Type B pancreatic cell (in vitro differentiated cells): ENCODE results near the gene CLN5. TPM values are rescaled to one million over a fixed set of nuclear protein-coding genes. Genes with fewer than 3 reads are reported as not detected.

Experiments used
- DNase-seq: peaks from one replicate; pipeline ENCODE4 v3.0.0; 2021; ENCODE audit warnings: mixed read lengths; ENCODE audit not compliant: unreplicated experiment; ENCODE audit errors: extremely low spot score
- H3K27ac Mint-ChIP-seq: 2 replicates; pipeline ENCODE4 v1.8.0; 2021; ENCODE audit warnings: mild to moderate bottlenecking, mixed read lengths
- H3K27me3 Mint-ChIP-seq: 2 replicates; pipeline ENCODE4 v1.8.0; 2021; ENCODE audit warnings: mixed read lengths
- H3K36me3 Mint-ChIP-seq: 2 replicates; pipeline ENCODE4 v1.8.0; 2021; ENCODE audit warnings: mixed read lengths
- H3K4me1 Mint-ChIP-seq: one replicate; pipeline ENCODE4 v1.8.0; 2021; ENCODE audit warnings: mixed read lengths; ENCODE audit not compliant: unreplicated experiment
- H3K4me3 Mint-ChIP-seq: 2 replicates; pipeline ENCODE4 v1.8.0; 2021; ENCODE audit warnings: mild to moderate bottlenecking, mixed read lengths
- H3K9me3 Mint-ChIP-seq: 2 replicates; pipeline ENCODE4 v1.8.0; 2021; ENCODE audit warnings: mixed read lengths
- CTCF ChIP-seq: fragments of 200-600 bp; sonication (generic); conservative IDR thresholded peaks from 2 replicates; pipeline ENCODE4 v1.5.0; 2021; ENCODE audit warnings: antibody characterized with exemption, mild to moderate bottlenecking
- total RNA-seq: library from RNA; stranded (reverse); gene quantifications from 2 replicates; pipeline ENCODE4 v1.2.1, GENCODE V29; 2021; ENCODE audit warnings: low replicate concordance

Gene CLN5
- total RNA-seq, 1 donor from 2014 or later: 25.6 TPM

- Mint-ChIP-seq H3K9me3 (no peaks in the 10 kb centered on the region), H3K36me3 (peaks cover 44% of the 10 kb centered on the region), H3K27me3 (no peaks in the 10 kb centered on the region), H3K4me3 (no peak overlapping the region), H3K27ac (no peak overlapping the region), H3K4me1 (peaks cover 4% of the 10 kb centered on the region)
- TF ChIP-seq CTCF: peak; percentile 17
- no peak for DNase-seq
Observed at GRCh38 chr13:77014906-77015685, 23.2 kb downstream of the CLN5 start.

GRCh38 chr13:77016251-77016812 is 24.5 kb downstream of the CLN5 start:
- no peak overlapping the region for H3K27ac Mint-ChIP-seq
- H3K36me3 Mint-ChIP-seq: peaks cover 44% of the 10 kb centered on the region
- no peak for TF ChIP-seq CTCF
- no peaks in the 10 kb centered on the region for H3K27me3 Mint-ChIP-seq
- no peak for DNase-seq
- H3K4me3 Mint-ChIP-seq: no peak overlapping the region
- H3K9me3 Mint-ChIP-seq: no peaks in the 10 kb centered on the region
- H3K4me1 Mint-ChIP-seq: peaks cover 4% of the 10 kb centered on the region

- Mint-ChIP-seq H3K27ac (no peak overlapping the region), H3K27me3 (no peaks in the 10 kb centered on the region), H3K4me1 (peaks cover 4% of the 10 kb centered on the region), H3K9me3 (no peaks in the 10 kb centered on the region), H3K36me3 (peaks cover 47% of the 10 kb centered on the region), H3K4me3 (no peak overlapping the region)
- no peak for TF ChIP-seq CTCF
- DNase-seq: no peak
Observed at GRCh38 chr13:77016888-77017623, 25.2 kb downstream of the CLN5 start.

- no peak for DNase-seq
- no peaks in the 10 kb centered on the region for H3K9me3 Mint-ChIP-seq
- no peak overlapping the region for H3K27ac Mint-ChIP-seq
- no peak overlapping the region for H3K4me3 Mint-ChIP-seq
- TF ChIP-seq CTCF: no peak
- H3K36me3 Mint-ChIP-seq: peaks cover 27% of the 10 kb centered on the region
- H3K4me1 Mint-ChIP-seq: peaks cover 28% of the 10 kb centered on the region
- no peaks in the 10 kb centered on the region for H3K27me3 Mint-ChIP-seq
Observed at GRCh38 chr13:77019756-77020155, 27.9 kb downstream of the CLN5 start.

GRCh38 chr13:77022341-77022740 is 30.5 kb downstream of the CLN5 start:
- no peaks in the 10 kb centered on the region for H3K9me3 Mint-ChIP-seq
- H3K36me3 Mint-ChIP-seq: peaks cover 13% of the 10 kb centered on the region
- no peak for TF ChIP-seq CTCF
- H3K4me3 Mint-ChIP-seq: peak overlapping the region; percentile 35
- H3K27me3 Mint-ChIP-seq: peaks cover 2% of the 10 kb centered on the region
- no peak for DNase-seq
- no peak overlapping the region for H3K27ac Mint-ChIP-seq
- peaks cover 44% of the 10 kb centered on the region for H3K4me1 Mint-ChIP-seq
